Activated naive CD8-positive, alpha-beta T cell treated with anti-CD3 and anti-CD28 coated beads, Interleukin-2, amount 50 U/mL, for 24 hours (primary cell): ENCODE measurements around the gene IQSEC3.

ENCODE experiments used
- ATAC-seq: fragments of 150-1000 bp; cut with Tn5 transposase; one replicate; pipeline ENCODE4 v1.10.0; 2021
- DNase-seq: peaks from one replicate; pipeline ENCODE4 v3.0.0; 2021
- H3K27ac Mint-ChIP-seq: one replicate; pipeline ENCODE4 v1.8.0; 2021; ENCODE audit warnings: mild to moderate bottlenecking, mixed read lengths
- H3K27me3 Mint-ChIP-seq: one replicate; pipeline ENCODE4 v1.8.0; 2021; ENCODE audit warnings: mixed read lengths
- H3K36me3 Mint-ChIP-seq: one replicate; pipeline ENCODE4 v1.8.0; 2021; ENCODE audit warnings: low read depth, mixed read lengths
- H3K4me1 Mint-ChIP-seq: one replicate; pipeline ENCODE4 v1.8.0; 2021; ENCODE audit warnings: mixed read lengths
- H3K4me3 Mint-ChIP-seq: one replicate; pipeline ENCODE4 v1.8.0; 2021; ENCODE audit warnings: mild to moderate bottlenecking, moderate library complexity, mixed read lengths
- H3K9me3 Mint-ChIP-seq: one replicate; pipeline ENCODE4 v1.8.0; 2021; ENCODE audit warnings: mixed read lengths

Gene IQSEC3

GRCh38 chr12:220491-220890 is 153.9 kb downstream of the IQSEC3 start:
- Mint-ChIP-seq H3K36me3 (no peaks in the 10 kb centered on the region), H3K27ac (no peak overlapping the region), H3K9me3 (no peaks in the 10 kb centered on the region), H3K27me3 (no peaks in the 10 kb centered on the region), H3K4me1 (no peaks in the 10 kb centered on the region), H3K4me3 (no peak overlapping the region)
- no peak for ATAC-seq
- DNase-seq, result no peak

GRCh38 chr12:220946-221550 is 154.5 kb downstream of the IQSEC3 start:
- DNase-seq (no peak), ATAC-seq (no peak)
- H3K27ac Mint-ChIP-seq, result no peak overlapping the region
- no peaks in the 10 kb centered on the region for H3K9me3 Mint-ChIP-seq
- no peaks in the 10 kb centered on the region for H3K36me3 Mint-ChIP-seq
- no peaks in the 10 kb centered on the region for H3K27me3 Mint-ChIP-seq
- H3K4me1 Mint-ChIP-seq, result no peaks in the 10 kb centered on the region
- H3K4me3 Mint-ChIP-seq, result no peak overlapping the region

GRCh38 chr12:221736-222135 is 155.2 kb downstream of the IQSEC3 start:
- H3K4me1 Mint-ChIP-seq, result no peaks in the 10 kb centered on the region
- no peaks in the 10 kb centered on the region for H3K27me3 Mint-ChIP-seq
- H3K4me3 Mint-ChIP-seq, result no peak overlapping the region
- no peak overlapping the region for H3K27ac Mint-ChIP-seq
- DNase-seq, result no peak
- ATAC-seq, result no peak
- no peaks in the 10 kb centered on the region for H3K9me3 Mint-ChIP-seq
- no peaks in the 10 kb centered on the region for H3K36me3 Mint-ChIP-seq

- no peak for ATAC-seq
Observed at GRCh38 chr12:223841-224240, 157.3 kb downstream of the IQSEC3 start.

GRCh38 chr12:224330-224729 is 157.8 kb downstream of the IQSEC3 start:
- Mint-ChIP-seq H3K9me3 (no peaks in the 10 kb centered on the region), H3K27me3 (peaks cover 5% of the 10 kb centered on the region), H3K36me3 (no peaks in the 10 kb centered on the region), H3K27ac (no peak overlapping the region), H3K4me1 (no peaks in the 10 kb centered on the region), H3K4me3 (no peak overlapping the region)
- ATAC-seq (no peak), DNase-seq (no peak)

More at GRCh38 chr12:223841-224240, 157.3 kb downstream of the IQSEC3 start:
- Mint-ChIP-seq H3K27me3 (peaks cover 4% of the 10 kb centered on the region), H3K4me3 (no peak overlapping the region), H3K4me1 (no peaks in the 10 kb centered on the region), H3K9me3 (no peaks in the 10 kb centered on the region), H3K36me3 (no peaks in the 10 kb centered on the region), H3K27ac (no peak overlapping the region)
- DNase-seq, result no peak

GRCh38 chr12:225012-225411 is 158.4 kb downstream of the IQSEC3 start:
- no peak for DNase-seq
- H3K4me3 Mint-ChIP-seq, result no peak overlapping the region
- ATAC-seq, result no peak
- H3K4me1 Mint-ChIP-seq, result no peaks in the 10 kb centered on the region
- H3K27me3 Mint-ChIP-seq, result peaks cover 5% of the 10 kb centered on the region
- no peaks in the 10 kb centered on the region for H3K9me3 Mint-ChIP-seq
- no peaks in the 10 kb centered on the region for H3K36me3 Mint-ChIP-seq
- no peak overlapping the region for H3K27ac Mint-ChIP-seq

- Mint-ChIP-seq H3K27ac (no peak overlapping the region), H3K9me3 (no peaks in the 10 kb centered on the region), H3K27me3 (peaks cover 5% of the 10 kb centered on the region), H3K4me3 (no peak overlapping the region), H3K36me3 (no peaks in the 10 kb centered on the region), H3K4me1 (no peaks in the 10 kb centered on the region)
- ATAC-seq (no peak), DNase-seq (no peak)
Observed at GRCh38 chr12:226401-226800, 159.8 kb downstream of the IQSEC3 start.

GRCh38 chr12:227286-227915 is 160.8 kb downstream of the IQSEC3 start:
- ATAC-seq, result no peak
- no peak overlapping the region for H3K27ac Mint-ChIP-seq
- no peak for DNase-seq
- H3K9me3 Mint-ChIP-seq, result no peaks in the 10 kb centered on the region
- H3K27me3 Mint-ChIP-seq, result peaks cover 5% of the 10 kb centered on the region
- no peaks in the 10 kb centered on the region for H3K4me1 Mint-ChIP-seq
- H3K36me3 Mint-ChIP-seq, result no peaks in the 10 kb centered on the region
- H3K4me3 Mint-ChIP-seq, result no peak overlapping the region
